Transverse colon (tissue), 4 donors: ENCODE measurements around the gene PDCD6IP. TPM values are rescaled to one million over a fixed set of nuclear protein-coding genes. Genes with fewer than 3 reads are reported as not detected.

Experiments
- DNase-seq: peaks from one replicate; pipeline ENCODE4 v3.0.0-alpha.2; 2019
- H3K27ac ChIP-seq, 4 donors: fragments of 200-600 bp; sonication (generic); 2 replicates each; pipeline ENCODE4 v1.5.1; 2016 to 2018; ENCODE audit warnings: inconsistent platforms in 4 of 4
- H3K27me3 ChIP-seq: fragments of 200-600 bp; sonication (generic); 2 replicates; pipeline ENCODE4 v1.5.1; 2017; ENCODE audit warnings: inconsistent platforms
- H3K36me3 ChIP-seq, 4 donors: fragments of 200-600 bp; sonication (generic); 2 replicates each; pipeline ENCODE4 v1.5.1; 2017 to 2019; ENCODE audit warnings: inconsistent platforms in 4 of 4
- H3K4me1 ChIP-seq, 4 donors: fragments of 200-600 bp; sonication (generic); 2 replicates each; pipeline ENCODE4 v1.5.1; 2017 to 2020; ENCODE audit warnings: inconsistent platforms in 4 of 4
- H3K4me3 ChIP-seq, 4 donors: fragments of 200-600 bp; sonication (generic); 1 replicate in 1 of 4; 2 replicates in 3 of 4; pipeline versions ENCODE4 v1.5.1 to v1.6.1; 2017 to 2019; ENCODE audit warnings: inconsistent platforms in 4 of 4
- H3K9me3 ChIP-seq, 2 donors: fragments of 200-600 bp; sonication (generic); 2 replicates each; pipeline ENCODE4 v1.5.1; 2017 to 2019; ENCODE audit warnings: inconsistent platforms in 2 of 2
- CTCF ChIP-seq, 5 experiments: fragments of 200-600 bp in 3 of 5; fragments of 450-650 bp in 2 of 5; sonication (generic) in 3 of 5; IDR thresholded peaks; 1 replicate in 2 of 5; 2 replicates in 3 of 5; pipeline ENCODE4 v1.5.1; 2016 to 2017; ENCODE audit warnings: antibody characterized with exemption in 5 of 5, inconsistent platforms in 3 of 5, mild to moderate bottlenecking in 2 of 5, moderate library complexity in 1 of 5
- EP300 ChIP-seq: sonication (generic); formaldehyde crosslinking; IDR thresholded peaks from one replicate; pipeline ENCODE4 v1.6.1; 2017; ENCODE audit warnings: antibody characterized with exemption, low read depth
- POLR2A ChIP-seq: fragments of 450-650 bp; IDR thresholded peaks from one replicate; pipeline ENCODE4 v1.6.1; 2016; ENCODE audit warnings: antibody characterized with exemption, mild to moderate bottlenecking, moderate library complexity
- POLR2AphosphoS5 ChIP-seq, 3 donors: sonication (generic); formaldehyde crosslinking; IDR thresholded peaks; one replicate each; pipeline ENCODE4 v1.6.1; 2016; ENCODE audit warnings: antibody characterized with exemption in 3 of 3
- WGBS, 2 donors: methylation state at CpG; one replicate each; pipeline ENCODE4 v1.1.5; 2018; ENCODE audit warnings: low coverage in 1 of 2; 5-methylcytosine and 5-hydroxymethylcytosine counted together
- in situ Hi-C, 4 donors: fragments of 200-750 bp; cut with MboI; loops; one replicate each; pipeline versions ENCODE4 v1.15.0 to v1.15.1; 2017; ENCODE audit warnings: low sequenced_read_pairs in 3 of 4, low pct_ligation_motif_present in 1 of 4, low pct_unique_long_range_greater_than_20kb in 1 of 4
- intact Hi-C: fragments of 100-400 bp; cut with DNase I; formaldehyde crosslinking; loops from one replicate; pipeline ENCODE4 v1.15.1; 2023; ENCODE audit warnings: low total_unique reads
- total RNA-seq, 4 donors: library from RNA; depleted of rRNA; stranded (reverse); fragments of >200 nt; gene quantifications; one replicate each; pipeline ENCODE4 v1.1.0, GENCODE V29; 2016

Gene PDCD6IP
- total RNA-seq, 4 donors from 2014 or later, result 89.0 to 523 (median 372) TPM

- Histone ChIP-seq H3K4me1 (no peaks in the 10 kb centered on the region), H3K36me3 (no peaks in the 10 kb centered on the region), H3K9me3 (no peaks in the 10 kb centered on the region), H3K4me3 (no peak overlapping the region), H3K27ac (no peak overlapping the region), H3K27me3 (no peaks in the 10 kb centered on the region)
- intact Hi-C loops, result no loop called here
- in situ Hi-C loops, result loop anchor here in 2 of 4 donors (25.0 kb wide), 1 partner anchor 788 kb away; no protein-coding TSS in a partner anchor
- WGBS, 2 donors, result 54 to 56% methylated on average over 2 of the region's 2 CpGs
- DNase-seq, result no peak
- TF ChIP-seq CTCF (IDR thresholded peaks at IDR 0.05) (no peak), POLR2A (no peak), EP300 (no peak), POLR2AphosphoS5 (IDR thresholded peaks at IDR 0.05) (no peak)
Observed at GRCh38 chr3:33898901-33899300, 100.5 kb downstream of the PDCD6IP start.

- Histone ChIP-seq H3K9me3 (no peaks in the 10 kb centered on the region), H3K36me3 (no peaks in the 10 kb centered on the region), H3K27me3 (no peaks in the 10 kb centered on the region), H3K4me1 (no peaks in the 10 kb centered on the region), H3K4me3 (no peak overlapping the region), H3K27ac (no peak overlapping the region)
- intact Hi-C loops, result no loop called here
- TF ChIP-seq POLR2A (no peak), POLR2AphosphoS5 (IDR thresholded peaks at IDR 0.05) (no peak), CTCF (IDR thresholded peaks at IDR 0.05) (no peak), EP300 (no peak)
- in situ Hi-C loops, result no loop called here
- no peak for DNase-seq
Observed at GRCh38 chr3:33900440-33900808, 102.0 kb downstream of the PDCD6IP start.

- DNase-seq, result no peak
- H3K4me3 ChIP-seq, result no peak overlapping the region
- no peaks in the 10 kb centered on the region for H3K27me3 ChIP-seq
- H3K27ac ChIP-seq, result no peak overlapping the region
- no peaks in the 10 kb centered on the region for H3K9me3 ChIP-seq
- in situ Hi-C loops, result no loop called here
- TF ChIP-seq EP300, result no peak
- TF ChIP-seq POLR2AphosphoS5 (IDR thresholded peaks at IDR 0.05), result no peak
- TF ChIP-seq CTCF (IDR thresholded peaks at IDR 0.05), result no peak
- TF ChIP-seq POLR2A, result no peak
- WGBS, 2 donors, result 58 to 71% methylated on average over 6 to 11 of the region's 11 CpGs
- no peaks in the 10 kb centered on the region for H3K36me3 ChIP-seq
- intact Hi-C loops, result no loop called here
- no peaks in the 10 kb centered on the region for H3K4me1 ChIP-seq
Observed at GRCh38 chr3:33900809-33901505, 102.5 kb downstream of the PDCD6IP start.

- no peak for DNase-seq
- 81 to 83% methylated on average over 3 to 6 of the region's 6 CpGs for WGBS, 2 donors
- intact Hi-C loops (no loop called here), in situ Hi-C loops (no loop called here)
- Histone ChIP-seq H3K9me3 (no peaks in the 10 kb centered on the region), H3K4me3 (no peak overlapping the region), H3K36me3 (no peaks in the 10 kb centered on the region), H3K27me3 (no peaks in the 10 kb centered on the region), H3K27ac (no peak overlapping the region), H3K4me1 (no peaks in the 10 kb centered on the region)
- TF ChIP-seq POLR2AphosphoS5 (IDR thresholded peaks at IDR 0.05), result no peak
- TF ChIP-seq POLR2A, result no peak
- no peak for TF ChIP-seq CTCF (IDR thresholded peaks at IDR 0.05)
- no peak for TF ChIP-seq EP300
Observed at GRCh38 chr3:33901862-33902563, 103.6 kb downstream of the PDCD6IP start.
